ENCODE results near the gene SLC17A5.
"Not testable (repeated sequence)": the region's sequence is repeated elsewhere in the genome, so short reads cannot be mapped to it uniquely, and the experiment has no call there.

SLC17A5 gene

DNA sequence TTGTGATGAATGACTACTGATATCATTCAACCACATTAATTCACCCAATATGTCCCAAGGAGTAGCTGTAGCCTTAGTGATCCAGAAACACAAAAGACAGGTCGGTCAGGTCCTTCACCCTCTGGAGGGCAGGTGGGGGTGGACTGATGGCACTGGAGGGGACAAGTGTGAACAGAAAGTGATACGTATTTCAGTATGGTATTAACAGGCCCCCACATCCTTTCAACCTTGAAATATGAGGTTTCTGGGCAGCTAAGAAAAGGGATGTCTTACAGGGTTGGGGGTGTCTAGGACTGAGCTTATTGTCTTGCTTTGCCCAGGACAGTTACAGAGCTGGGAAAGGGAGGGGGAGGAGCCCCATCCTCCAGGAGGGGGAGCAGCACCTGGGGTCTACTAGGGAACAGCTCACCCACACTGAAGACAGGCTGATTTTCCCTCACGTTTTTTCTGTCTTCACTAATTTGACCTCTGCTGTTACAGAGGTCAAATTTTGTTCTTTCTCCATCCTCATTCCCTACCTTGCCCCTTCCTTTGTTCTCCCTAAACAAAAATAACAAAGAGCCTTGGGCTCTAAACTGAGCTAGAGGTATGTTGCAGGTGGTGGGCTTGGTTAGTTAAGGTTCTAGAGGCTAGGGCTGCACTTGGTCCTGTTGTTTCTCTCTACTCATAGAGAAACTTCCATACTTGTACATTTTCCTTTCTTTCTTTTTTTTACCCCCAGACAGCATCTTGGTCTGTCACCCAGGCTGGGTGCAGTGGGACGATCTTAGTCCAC lies 95.0 kb downstream of the SLC17A5 start:
- no peaks in the 10 kb centered on the region for H3K27me3 ChIP-seq
- no peak for DNase-seq
- no peak overlapping the region for H3K4me3 ChIP-seq (ENCODE audit: low read depth, low read length)
- no peaks in the 10 kb centered on the region for H3K36me3 ChIP-seq
- TF ChIP-seq CTCF (IDR thresholded peaks at IDR 0.05; ENCODE audit: low read depth, low read length): no peak
- H3K4me1 ChIP-seq: no peaks in the 10 kb centered on the region
- no peaks in the 10 kb centered on the region for H3K9me3 ChIP-seq

DNA sequence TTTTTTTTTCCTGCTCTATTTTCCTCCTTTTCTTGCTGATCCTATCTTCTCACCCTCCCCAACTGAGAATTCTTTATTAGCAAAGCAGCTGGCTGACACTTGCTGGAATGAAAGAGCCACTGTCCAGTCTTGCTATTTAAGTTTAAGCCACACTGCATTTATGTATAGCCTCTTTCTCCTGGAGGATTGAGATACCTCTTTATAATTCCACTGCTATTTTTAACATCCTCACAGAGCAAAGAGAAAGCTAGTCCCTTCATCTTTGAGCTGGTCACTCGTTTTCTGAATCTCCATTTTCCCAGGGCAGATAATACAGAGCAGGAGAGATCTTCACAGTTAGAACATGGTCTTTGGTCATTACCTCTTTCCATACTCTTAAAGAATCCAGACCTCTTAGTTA lies 97.0 kb downstream of the SLC17A5 start:
- Histone ChIP-seq H3K4me3 (ENCODE audit: low read depth, low read length) (no peak overlapping the region), H3K36me3 (no peaks in the 10 kb centered on the region), H3K9me3 (no peaks in the 10 kb centered on the region), H3K27me3 (no peaks in the 10 kb centered on the region), H3K4me1 (no peaks in the 10 kb centered on the region)
- TF ChIP-seq CTCF (IDR thresholded peaks at IDR 0.05; ENCODE audit: low read depth, low read length): no peak
- DNase-seq: no peak

DNA sequence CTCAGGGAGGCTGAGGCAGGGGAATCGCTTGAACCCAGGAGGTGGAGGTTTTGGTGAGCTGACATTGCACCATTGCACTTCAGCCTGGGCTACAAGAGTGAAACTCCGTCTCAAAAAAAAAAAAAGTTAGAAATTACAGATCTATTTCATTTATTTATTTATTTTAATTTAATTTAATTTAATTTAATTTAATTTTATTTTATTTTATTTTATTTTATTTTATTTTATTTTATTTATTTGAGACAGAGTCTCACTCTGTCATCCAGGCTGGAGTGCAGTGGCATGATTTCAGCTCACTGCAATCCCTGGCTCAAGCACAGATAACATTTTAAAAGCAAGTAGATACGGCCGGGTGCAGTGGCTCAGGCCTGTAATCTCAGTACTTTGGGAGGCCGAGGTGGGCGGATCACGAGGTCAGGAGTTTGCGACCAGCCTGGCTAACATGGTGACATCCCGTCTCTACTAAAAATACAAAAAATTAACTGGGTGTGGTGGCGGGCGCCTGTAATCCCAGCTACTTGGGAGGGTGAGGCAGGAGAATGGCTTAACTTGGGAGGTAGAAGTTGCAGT lies 98.3 kb downstream of the SLC17A5 start:
- not testable (repeated sequence) for H3K9me3 ChIP-seq; H3K36me3 ChIP-seq; DNase-seq; H3K27me3 ChIP-seq; H3K4me3 ChIP-seq (ENCODE audit: low read depth, low read length); H3K4me1 ChIP-seq

DNA sequence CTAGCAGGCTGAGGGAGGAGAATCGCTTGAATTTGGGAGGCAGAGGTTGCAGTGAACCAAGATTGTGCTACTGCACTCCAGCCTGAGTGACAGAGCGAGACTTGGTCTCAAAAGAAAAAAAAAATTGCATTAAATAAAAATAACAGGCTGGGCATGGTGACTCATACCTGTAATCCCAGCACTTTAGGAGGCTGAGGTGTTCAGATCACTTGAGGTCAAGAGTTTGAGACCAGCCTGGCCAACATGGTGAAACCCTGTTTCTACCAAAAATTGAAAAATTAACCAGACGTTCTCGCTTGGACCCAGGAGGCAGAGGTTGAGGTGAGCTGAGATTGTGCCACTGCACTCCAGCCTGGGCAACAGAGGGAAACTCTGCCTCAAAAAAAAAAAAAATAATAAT lies 102.7 kb downstream of the SLC17A5 start:
- not testable (repeated sequence) for H3K4me3 ChIP-seq (ENCODE audit: low read depth, low read length); H3K9me3 ChIP-seq; H3K36me3 ChIP-seq; H3K4me1 ChIP-seq; H3K27me3 ChIP-seq; DNase-seq

- no peaks in the 10 kb centered on the region for H3K9me3 ChIP-seq
- H3K27me3 ChIP-seq: no peaks in the 10 kb centered on the region
- H3K36me3 ChIP-seq: no peaks in the 10 kb centered on the region
- DNase-seq: no peak
- no peak for TF ChIP-seq CTCF (IDR thresholded peaks at IDR 0.05; ENCODE audit: low read depth, low read length)
- no peak overlapping the region for H3K4me3 ChIP-seq (ENCODE audit: low read depth, low read length)
- no peaks in the 10 kb centered on the region for H3K4me1 ChIP-seq
Observed at GRCh38 chr6:73548458-73549446, 105.0 kb downstream of the SLC17A5 start.

DNA sequence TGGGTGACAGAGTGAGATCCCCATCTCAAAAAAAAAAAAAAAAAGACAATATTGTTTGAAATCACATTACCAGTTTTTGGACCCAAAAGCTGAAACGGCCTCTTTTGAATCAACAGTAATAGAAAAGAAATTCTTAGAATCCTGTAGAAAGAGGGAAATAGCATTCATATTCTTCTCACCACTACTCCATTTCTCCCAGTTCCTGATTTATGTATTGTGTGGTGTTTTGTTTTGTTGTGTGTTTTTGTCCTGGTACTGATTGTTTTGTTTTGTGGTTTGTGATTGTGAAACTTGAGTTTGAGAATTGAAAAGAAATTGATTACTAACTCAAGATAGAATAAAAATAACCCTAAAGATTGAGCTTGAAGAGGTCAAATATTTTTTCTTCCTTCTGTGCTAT lies 106.8 kb downstream of the SLC17A5 start:
- TF ChIP-seq CTCF (IDR thresholded peaks at IDR 0.05; ENCODE audit: low read depth, low read length): no peak
- Histone ChIP-seq H3K36me3 (no peaks in the 10 kb centered on the region), H3K4me1 (no peaks in the 10 kb centered on the region), H3K9me3 (no peaks in the 10 kb centered on the region), H3K27me3 (no peaks in the 10 kb centered on the region), H3K4me3 (ENCODE audit: low read depth, low read length) (no peak overlapping the region)
- DNase-seq: no peak
